ENCODE results near the gene CBX3. TPM values are rescaled to one million over a fixed set of nuclear protein-coding genes. Genes with fewer than 3 reads are reported as not detected.

The CBX3 gene
- total RNA-seq, 1 donor from 2014 or later, result 221 TPM

DNA sequence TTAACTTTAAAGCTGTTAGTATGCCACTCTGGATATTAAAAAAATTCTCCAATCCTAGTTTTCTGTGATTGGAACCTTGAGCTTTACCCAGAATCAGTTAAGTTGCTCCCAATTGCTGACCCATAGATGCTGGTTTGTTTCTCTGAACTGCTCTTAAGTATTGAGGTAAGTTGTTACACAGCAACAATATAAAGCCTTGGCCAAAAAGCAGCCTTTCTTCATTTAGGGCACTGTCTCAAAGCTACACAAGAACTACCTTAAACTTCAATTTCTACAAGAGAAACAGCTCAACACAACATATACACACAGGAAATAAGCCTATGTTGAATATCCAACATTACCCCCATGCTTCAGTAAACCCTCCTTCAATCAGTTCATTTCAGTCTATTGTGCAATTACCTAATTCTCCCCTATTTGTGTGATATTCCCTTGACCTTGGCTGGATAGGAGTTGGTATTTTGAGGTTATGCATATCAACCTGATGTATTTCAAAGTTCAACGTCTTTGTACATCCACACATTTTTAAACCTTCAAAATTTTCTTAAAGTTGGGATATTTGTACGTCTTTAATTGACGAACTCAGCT, 12.5 kb upstream of the CBX3 start:
- peak overlapping the region; percentile 80 for H3K27ac Mint-ChIP-seq
- no peak for DNase-seq (ENCODE audit: low spot score, unreplicated experiment)
- peaks cover 60% of the 10 kb centered on the region for H3K36me3 Mint-ChIP-seq (ENCODE audit: insufficient read depth)
- H3K4me1 Mint-ChIP-seq (ENCODE audit: low read depth), result peaks cover 27% of the 10 kb centered on the region
- TF ChIP-seq, protein P1, sequence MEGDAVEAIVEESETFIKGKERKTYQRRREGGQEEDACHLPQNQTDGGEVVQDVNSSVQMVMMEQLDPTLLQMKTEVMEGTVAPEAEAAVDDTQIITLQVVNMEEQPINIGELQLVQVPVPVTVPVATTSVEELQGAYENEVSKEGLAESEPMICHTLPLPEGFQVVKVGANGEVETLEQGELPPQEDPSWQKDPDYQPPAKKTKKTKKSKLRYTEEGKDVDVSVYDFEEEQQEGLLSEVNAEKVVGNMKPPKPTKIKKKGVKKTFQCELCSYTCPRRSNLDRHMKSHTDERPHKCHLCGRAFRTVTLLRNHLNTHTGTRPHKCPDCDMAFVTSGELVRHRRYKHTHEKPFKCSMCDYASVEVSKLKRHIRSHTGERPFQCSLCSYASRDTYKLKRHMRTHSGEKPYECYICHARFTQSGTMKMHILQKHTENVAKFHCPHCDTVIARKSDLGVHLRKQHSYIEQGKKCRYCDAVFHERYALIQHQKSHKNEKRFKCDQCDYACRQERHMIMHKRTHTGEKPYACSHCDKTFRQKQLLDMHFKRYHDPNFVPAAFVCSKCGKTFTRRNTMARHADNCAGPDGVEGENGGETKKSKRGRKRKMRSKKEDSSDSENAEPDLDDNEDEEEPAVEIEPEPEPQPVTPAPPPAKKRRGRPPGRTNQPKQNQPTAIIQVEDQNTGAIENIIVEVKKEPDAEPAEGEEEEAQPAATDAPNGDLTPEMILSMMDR (IDR thresholded peaks at IDR 0.05; ENCODE audit: unreplicated experiment), result no peak
- H3K4me3 Mint-ChIP-seq (ENCODE audit: low read depth), result no peak overlapping the region
- H3K27me3 Mint-ChIP-seq, result no peaks in the 10 kb centered on the region
- H3K9me3 Mint-ChIP-seq (ENCODE audit: low read depth), result no peaks in the 10 kb centered on the region

DNA sequence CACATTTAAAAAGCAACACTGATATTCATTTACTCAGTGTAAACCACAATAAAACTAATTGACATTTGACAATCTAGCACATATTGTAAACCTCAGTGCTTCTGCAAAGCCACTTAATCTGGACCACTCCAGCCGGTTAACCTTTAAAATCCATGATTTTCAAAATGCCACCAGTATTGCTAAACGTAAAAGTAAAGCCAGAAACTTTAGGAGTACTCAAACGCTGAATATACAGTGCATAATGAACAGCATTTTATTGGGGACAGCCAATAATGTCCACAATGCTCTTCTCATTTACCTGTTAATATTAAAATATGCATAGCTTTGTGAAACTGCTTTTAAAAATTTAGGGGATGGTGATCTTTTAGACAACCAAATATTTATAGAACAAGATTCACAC, 11.8 kb upstream of the CBX3 start:
- H3K27ac Mint-ChIP-seq, result peak overlapping the region; percentile 80
- H3K4me3 Mint-ChIP-seq (ENCODE audit: low read depth), result no peak overlapping the region
- H3K36me3 Mint-ChIP-seq (ENCODE audit: insufficient read depth), result peaks cover 64% of the 10 kb centered on the region

DNA sequence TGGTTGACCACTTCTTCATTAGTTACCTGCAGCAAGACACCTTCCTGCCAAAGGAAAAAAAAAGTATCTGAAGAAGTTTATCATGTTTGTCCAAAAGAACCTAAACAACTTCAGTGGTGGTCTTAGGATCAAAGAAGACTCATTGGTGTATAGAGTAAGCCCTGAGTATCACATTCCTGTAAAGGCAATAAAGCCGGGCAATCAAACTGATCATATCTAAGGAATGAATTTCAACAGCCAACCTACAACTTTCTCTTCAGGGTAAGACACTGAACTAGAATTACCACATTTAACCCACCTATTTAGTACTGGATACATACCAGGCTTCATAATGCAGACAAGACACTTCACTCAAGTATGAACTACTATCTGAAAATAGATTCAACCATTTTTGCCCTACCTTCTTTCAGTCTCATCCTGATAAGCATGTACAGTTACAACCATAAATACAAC, 11.1 kb upstream of the CBX3 start:
- TF ChIP-seq, protein P1 (IDR thresholded peaks at IDR 0.05; ENCODE audit: unreplicated experiment), result no peak
- peak overlapping the region; percentile 81 for H3K27ac Mint-ChIP-seq
- no peaks in the 10 kb centered on the region for H3K27me3 Mint-ChIP-seq
- no peaks in the 10 kb centered on the region for H3K9me3 Mint-ChIP-seq (ENCODE audit: low read depth)
- H3K4me1 Mint-ChIP-seq (ENCODE audit: low read depth), result peaks cover 34% of the 10 kb centered on the region
- H3K4me3 Mint-ChIP-seq (ENCODE audit: low read depth), result no peak overlapping the region
- peaks cover 63% of the 10 kb centered on the region for H3K36me3 Mint-ChIP-seq (ENCODE audit: insufficient read depth)
- DNase-seq (ENCODE audit: low spot score, unreplicated experiment), result no peak

More for the DNA sequence above, 11.8 kb upstream of the CBX3 start:
- H3K27me3 Mint-ChIP-seq, result no peaks in the 10 kb centered on the region
- no peak for DNase-seq (ENCODE audit: low spot score, unreplicated experiment)
- H3K4me1 Mint-ChIP-seq (ENCODE audit: low read depth), result peaks cover 30% of the 10 kb centered on the region
- H3K9me3 Mint-ChIP-seq (ENCODE audit: low read depth), result no peaks in the 10 kb centered on the region
- TF ChIP-seq, protein P1 (IDR thresholded peaks at IDR 0.05; ENCODE audit: unreplicated experiment), result no peak

DNA sequence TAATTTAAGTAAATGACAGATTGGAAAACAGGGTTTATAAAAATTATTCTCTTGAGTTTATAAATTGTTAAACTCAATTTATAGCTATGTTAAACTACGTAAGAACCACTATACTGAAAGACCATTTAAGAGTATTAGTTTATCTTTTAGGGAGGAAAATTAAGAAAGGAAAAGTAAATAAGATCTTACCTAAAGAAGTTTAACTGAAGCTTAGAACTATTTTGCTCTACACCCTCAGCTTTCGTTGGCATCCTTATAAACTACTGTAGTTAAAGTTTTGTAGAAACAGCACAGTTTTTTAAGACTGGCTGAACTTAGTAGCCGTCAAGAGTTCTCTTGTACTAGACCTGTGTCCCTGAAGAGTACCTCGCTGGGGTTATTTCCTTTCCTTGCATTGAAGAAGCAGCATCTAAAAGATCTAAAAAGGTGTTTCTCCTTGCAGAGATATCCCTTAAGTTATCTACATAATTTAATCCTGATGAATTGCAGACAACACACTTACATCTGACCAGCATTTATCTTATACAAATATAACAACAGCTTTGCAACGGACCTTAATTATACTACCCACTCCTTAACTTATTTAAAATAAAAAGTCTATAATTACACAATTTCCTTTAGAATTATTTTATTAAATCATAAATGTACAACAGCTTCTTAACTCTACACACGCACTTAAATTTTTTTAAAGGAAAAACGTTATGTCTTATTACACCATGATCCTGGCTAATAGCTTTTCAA, 10.1 kb upstream of the CBX3 start:
- peak overlapping the region; percentile 81 for H3K27ac Mint-ChIP-seq
- no peak for DNase-seq (ENCODE audit: low spot score, unreplicated experiment)
- TF ChIP-seq, protein P1 (IDR thresholded peaks at IDR 0.05; ENCODE audit: unreplicated experiment), result no peak
- H3K4me3 Mint-ChIP-seq (ENCODE audit: low read depth), result no peak overlapping the region
- H3K9me3 Mint-ChIP-seq (ENCODE audit: low read depth), result no peaks in the 10 kb centered on the region
- H3K36me3 Mint-ChIP-seq (ENCODE audit: insufficient read depth), result peaks cover 67% of the 10 kb centered on the region
- no peaks in the 10 kb centered on the region for H3K27me3 Mint-ChIP-seq
- peaks cover 41% of the 10 kb centered on the region for H3K4me1 Mint-ChIP-seq (ENCODE audit: low read depth)

DNA sequence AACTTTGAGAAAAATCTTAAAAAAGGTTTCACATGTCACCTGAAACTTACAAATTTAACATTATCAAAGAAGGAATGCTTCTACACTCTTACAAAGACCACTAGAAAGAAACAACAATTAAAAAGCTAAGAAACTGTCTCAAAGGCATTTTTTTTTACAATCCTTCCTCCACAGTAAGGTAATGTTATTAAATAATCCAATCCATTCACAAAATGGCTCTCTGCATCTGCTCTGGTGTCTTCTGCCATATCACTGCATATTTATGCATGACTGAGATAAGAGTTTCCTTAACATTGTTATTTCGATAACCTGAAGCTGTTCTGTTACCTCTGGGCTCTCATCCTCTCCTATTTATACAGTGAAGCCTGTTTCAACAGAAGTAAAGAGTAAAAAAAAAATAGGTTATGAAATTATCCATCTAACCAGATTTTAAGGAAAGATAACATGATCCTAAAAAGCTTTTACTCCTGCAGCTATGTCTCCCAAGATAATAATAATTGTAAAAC, 9.5 kb upstream of the CBX3 start:
- H3K9me3 Mint-ChIP-seq (ENCODE audit: low read depth), result no peaks in the 10 kb centered on the region
- H3K4me1 Mint-ChIP-seq (ENCODE audit: low read depth), result peaks cover 45% of the 10 kb centered on the region
- no peak overlapping the region for H3K4me3 Mint-ChIP-seq (ENCODE audit: low read depth)
- no peak for DNase-seq (ENCODE audit: low spot score, unreplicated experiment)
- peaks cover 71% of the 10 kb centered on the region for H3K36me3 Mint-ChIP-seq (ENCODE audit: insufficient read depth)
- peak overlapping the region; percentile 93 for H3K27ac Mint-ChIP-seq
- TF ChIP-seq, protein P1 (IDR thresholded peaks at IDR 0.05; ENCODE audit: unreplicated experiment), result no peak
- no peaks in the 10 kb centered on the region for H3K27me3 Mint-ChIP-seq

Measured in progenitor cell of endocrine pancreas (in vitro differentiated cells).